Measurements from ENCODE around the gene GSTM1. TPM values are rescaled to one million over a fixed set of nuclear protein-coding genes. Genes with fewer than 3 reads are reported as not detected.
A peak's percentile ranks its signal among the peaks of the same experiment; 100 is the strongest.
"Not testable (repeated sequence)": the region's sequence is repeated elsewhere in the genome, so short reads cannot be mapped to it uniquely, and the experiment has no call there.

The GSTM1 gene
- total RNA-seq, 1 donor from 2014 or later = 112 TPM

DNA sequence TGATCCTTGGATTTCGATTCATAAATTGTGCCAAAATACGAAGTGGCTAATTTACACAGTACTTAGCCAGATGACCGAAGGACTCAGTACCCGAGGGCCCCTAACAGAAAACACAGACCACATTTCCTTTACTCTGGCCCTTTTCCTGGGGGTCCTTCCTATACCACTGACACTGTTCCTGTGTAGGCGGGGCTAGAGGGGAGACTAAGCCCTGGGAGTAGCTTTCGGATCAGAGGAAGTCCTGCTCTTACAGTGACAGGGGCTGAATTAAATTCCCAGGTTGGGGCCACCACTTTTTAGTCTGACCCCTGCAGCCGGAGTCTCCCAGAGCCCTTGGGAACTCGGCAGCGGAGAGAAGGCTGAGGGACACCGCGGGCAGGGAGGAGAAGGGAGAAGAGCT is 508 bp upstream of the GSTM1 start:
- DNase-seq (ENCODE audit: low spot score); H3K27me3 Mint-ChIP-seq (ENCODE audit: low read depth); H3K9me3 Mint-ChIP-seq: not testable (repeated sequence)
- Mint-ChIP-seq H3K4me1 (ENCODE audit: low read depth) (peaks cover 11% of the 10 kb centered on the region), H3K4me3 (ENCODE audit: low read depth) (peak overlapping the region; percentile 86), H3K27ac (peak overlapping the region; percentile 94), H3K36me3 (ENCODE audit: low read depth) (peaks cover 29% of the 10 kb centered on the region)
- intact Hi-C loops (cut with micrococcal nuclease) = loop anchor here (2.0 kb wide), 3 partner anchors 44 to 138 kb away; partner anchors contain the start of genes GNAI3 and GSTM3

DNA sequence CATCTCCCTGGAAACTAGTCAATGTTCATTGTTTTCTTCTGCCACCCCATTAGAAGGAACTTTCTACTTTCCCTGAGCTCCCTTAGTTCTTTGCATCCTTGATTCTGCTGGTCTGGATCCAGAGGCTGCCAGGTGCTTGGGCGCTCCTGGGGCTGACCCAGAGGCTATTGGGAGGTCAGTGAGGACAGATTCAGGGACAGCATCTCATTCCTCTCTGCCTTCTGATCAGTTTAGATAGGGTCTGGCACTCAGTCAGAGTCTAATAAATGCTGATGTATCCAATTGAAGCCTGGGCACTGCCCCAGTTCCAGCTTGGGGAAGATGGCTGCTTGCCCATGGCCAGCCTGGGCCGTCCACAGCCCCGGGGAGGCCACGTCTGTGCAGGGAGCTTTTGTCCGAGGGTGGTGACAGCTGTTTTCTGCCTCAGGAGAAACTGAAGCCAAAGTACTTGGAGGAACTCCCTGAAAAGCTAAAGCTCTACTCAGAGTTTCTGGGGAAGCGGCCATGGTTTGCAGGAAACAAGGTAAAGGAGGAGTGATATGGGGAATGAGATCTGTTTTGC is 2.3 kb downstream of the GSTM1 start:
- H3K4me1 Mint-ChIP-seq (ENCODE audit: low read depth) = peaks cover 11% of the 10 kb centered on the region
- H3K4me3 Mint-ChIP-seq (ENCODE audit: low read depth) = peak overlapping the region; percentile 44
- H3K27me3 Mint-ChIP-seq (ENCODE audit: low read depth) = no peaks in the 10 kb centered on the region
- H3K9me3 Mint-ChIP-seq = peaks cover 3% of the 10 kb centered on the region
- H3K36me3 Mint-ChIP-seq (ENCODE audit: low read depth) = peaks cover 32% of the 10 kb centered on the region
- H3K27ac Mint-ChIP-seq = no peak overlapping the region
- DNase-seq (ENCODE audit: low spot score) = no peak
- intact Hi-C loops (cut with micrococcal nuclease) = no loop called here

DNA sequence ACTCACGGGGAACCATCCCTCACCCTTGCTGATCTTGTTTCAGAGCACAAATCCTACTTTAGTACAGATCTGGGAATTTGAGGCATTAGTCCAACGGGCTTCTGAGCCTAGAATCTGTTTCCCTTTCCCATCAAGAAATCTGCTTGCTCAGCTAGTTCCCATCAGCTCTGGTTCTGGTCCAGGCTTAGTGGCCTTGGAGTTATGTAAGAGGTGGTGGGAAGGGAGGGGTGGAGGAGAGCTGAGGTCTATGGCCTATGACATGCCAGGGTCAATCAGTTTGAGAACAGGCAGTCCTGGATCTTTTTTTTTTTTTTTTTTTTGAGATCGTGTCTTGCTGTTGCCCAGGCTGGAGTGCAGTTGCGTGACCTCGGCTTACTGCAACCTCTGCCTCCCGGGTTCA is 4.1 kb downstream of the GSTM1 start:
- intact Hi-C loops (cut with micrococcal nuclease) = no loop called here
- DNase-seq (ENCODE audit: low spot score) = no peak
- Mint-ChIP-seq H3K4me3 (ENCODE audit: low read depth) (no peak overlapping the region), H3K4me1 (ENCODE audit: low read depth) (peaks cover 11% of the 10 kb centered on the region), H3K27ac (no peak overlapping the region), H3K9me3 (no peaks in the 10 kb centered on the region), H3K36me3 (ENCODE audit: low read depth) (peaks cover 29% of the 10 kb centered on the region), H3K27me3 (ENCODE audit: low read depth) (no peaks in the 10 kb centered on the region)

DNA sequence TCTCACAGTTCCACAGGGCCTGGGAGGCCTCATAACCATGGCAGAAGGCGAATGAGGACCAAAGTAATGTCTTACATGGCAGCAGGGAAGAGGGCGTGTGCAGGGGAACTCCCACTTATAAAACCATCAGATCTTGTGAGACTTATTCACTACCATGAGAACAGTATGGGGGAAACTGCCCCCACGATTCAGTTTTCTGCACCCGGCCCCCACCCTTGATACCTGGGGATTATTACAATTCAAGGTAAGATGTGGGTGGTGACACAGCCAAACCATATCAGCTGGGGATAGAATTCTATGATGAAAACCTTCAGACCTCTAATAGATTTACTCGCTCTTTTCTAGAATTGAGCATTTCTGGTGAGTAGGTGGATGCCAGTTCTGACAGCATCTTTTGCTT is 6.8 kb downstream of the GSTM1 start:
- DNase-seq (ENCODE audit: low spot score); H3K27me3 Mint-ChIP-seq (ENCODE audit: low read depth); H3K4me3 Mint-ChIP-seq (ENCODE audit: low read depth); H3K4me1 Mint-ChIP-seq (ENCODE audit: low read depth); H3K27ac Mint-ChIP-seq; H3K9me3 Mint-ChIP-seq; intact Hi-C loops (cut with micrococcal nuclease): not testable (repeated sequence)
- H3K36me3 Mint-ChIP-seq (ENCODE audit: low read depth) = peaks cover 25% of the 10 kb centered on the region

DNA sequence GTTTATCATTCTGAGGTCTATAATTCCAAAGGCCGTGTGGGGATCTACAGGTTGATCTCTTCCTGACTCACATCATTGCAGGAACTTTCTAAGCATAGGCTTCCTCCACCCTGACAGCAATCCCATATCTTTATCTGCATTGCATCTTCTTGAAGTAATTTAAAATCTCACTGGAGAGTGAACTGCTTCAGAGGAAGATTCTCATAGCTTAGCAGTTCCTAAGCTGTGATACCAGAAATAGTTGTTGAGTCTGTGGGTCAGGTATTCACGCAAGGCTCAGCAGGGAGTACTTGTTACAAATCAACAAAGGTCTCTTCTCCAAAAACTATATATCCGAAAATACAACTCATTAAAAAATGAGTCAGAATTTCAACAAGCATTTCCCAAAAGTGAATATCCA is 7.5 kb downstream of the GSTM1 start:
- peaks cover 18% of the 10 kb centered on the region for H3K36me3 Mint-ChIP-seq (ENCODE audit: low read depth)
- intact Hi-C loops (cut with micrococcal nuclease); DNase-seq (ENCODE audit: low spot score); H3K27me3 Mint-ChIP-seq (ENCODE audit: low read depth); H3K9me3 Mint-ChIP-seq; H3K4me3 Mint-ChIP-seq (ENCODE audit: low read depth); H3K4me1 Mint-ChIP-seq (ENCODE audit: low read depth); H3K27ac Mint-ChIP-seq: not testable (repeated sequence)

DNA sequence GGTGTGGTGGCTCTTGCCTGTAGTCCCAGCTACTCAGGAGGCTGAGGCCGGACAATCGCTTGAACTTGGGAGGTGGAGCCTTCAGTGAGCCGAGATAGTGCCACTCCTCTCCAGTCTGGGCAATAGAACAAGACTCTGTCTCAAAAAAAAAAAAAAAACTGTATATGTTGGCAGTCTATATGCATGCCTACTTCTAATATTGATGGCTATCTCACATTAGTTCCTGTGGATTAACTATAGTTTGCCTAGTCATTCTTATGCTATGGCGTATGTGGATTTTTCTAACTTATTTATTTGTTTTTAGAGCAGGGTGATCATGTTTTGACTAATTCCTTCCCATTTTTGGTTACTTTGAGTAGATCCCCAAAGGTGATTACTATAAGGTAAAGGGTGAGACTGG is 9.4 kb downstream of the GSTM1 start:
- intact Hi-C loops (cut with micrococcal nuclease) = no loop called here
- Mint-ChIP-seq H3K27me3 (ENCODE audit: low read depth) (no peaks in the 10 kb centered on the region), H3K9me3 (no peaks in the 10 kb centered on the region), H3K27ac (no peak overlapping the region), H3K36me3 (ENCODE audit: low read depth) (peaks cover 7% of the 10 kb centered on the region), H3K4me3 (ENCODE audit: low read depth) (no peak overlapping the region), H3K4me1 (ENCODE audit: low read depth) (no peaks in the 10 kb centered on the region)
- DNase-seq (ENCODE audit: low spot score) = no peak

DNA sequence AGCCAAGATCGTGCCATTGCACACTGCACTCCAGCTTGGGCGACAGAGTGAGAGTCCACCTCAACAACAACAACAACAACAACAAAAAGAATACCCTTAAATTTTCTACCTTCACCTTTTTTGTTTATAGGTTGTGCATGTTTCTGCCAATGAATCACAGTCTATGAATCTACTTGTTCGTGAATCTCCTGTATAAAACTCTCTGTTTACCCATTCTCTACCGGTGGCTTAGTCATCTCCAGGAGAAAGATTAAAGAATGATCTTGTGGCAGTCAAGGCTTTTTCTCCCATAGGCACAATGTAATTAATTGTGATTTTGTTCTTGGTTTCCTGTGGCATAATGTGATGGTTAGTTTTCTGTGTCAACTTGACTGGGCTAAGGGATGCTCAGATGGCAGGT is 10.2 kb downstream of the GSTM1 start:
- H3K9me3 Mint-ChIP-seq; DNase-seq (ENCODE audit: low spot score); H3K36me3 Mint-ChIP-seq (ENCODE audit: low read depth); H3K27ac Mint-ChIP-seq; H3K4me1 Mint-ChIP-seq (ENCODE audit: low read depth); H3K4me3 Mint-ChIP-seq (ENCODE audit: low read depth); H3K27me3 Mint-ChIP-seq (ENCODE audit: low read depth); intact Hi-C loops (cut with micrococcal nuclease): not testable (repeated sequence)

DNA sequence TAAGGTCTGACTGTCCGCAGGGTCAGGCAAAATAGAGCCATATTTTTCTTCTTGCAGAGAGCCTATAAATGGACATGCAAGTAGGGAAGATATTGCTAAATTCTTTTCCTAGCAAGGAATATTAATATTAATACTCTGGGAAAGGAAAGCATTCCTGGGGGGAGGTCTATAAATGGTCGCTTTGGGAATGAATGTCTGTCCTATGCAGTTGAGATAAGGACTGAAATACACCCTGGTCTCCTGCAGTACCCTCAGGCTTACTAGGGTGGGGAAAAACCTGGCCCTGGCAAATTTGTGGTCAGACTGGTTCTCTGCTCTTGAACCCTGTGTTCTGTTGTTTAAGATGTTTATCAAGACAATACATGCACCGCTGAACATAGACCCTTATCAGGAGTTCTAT is 15.3 kb downstream of the GSTM1 start:
- H3K27ac Mint-ChIP-seq; H3K4me3 Mint-ChIP-seq (ENCODE audit: low read depth); H3K36me3 Mint-ChIP-seq (ENCODE audit: low read depth); H3K9me3 Mint-ChIP-seq; DNase-seq (ENCODE audit: low spot score); H3K4me1 Mint-ChIP-seq (ENCODE audit: low read depth); intact Hi-C loops (cut with micrococcal nuclease); H3K27me3 Mint-ChIP-seq (ENCODE audit: low read depth): not testable (repeated sequence)

DNA sequence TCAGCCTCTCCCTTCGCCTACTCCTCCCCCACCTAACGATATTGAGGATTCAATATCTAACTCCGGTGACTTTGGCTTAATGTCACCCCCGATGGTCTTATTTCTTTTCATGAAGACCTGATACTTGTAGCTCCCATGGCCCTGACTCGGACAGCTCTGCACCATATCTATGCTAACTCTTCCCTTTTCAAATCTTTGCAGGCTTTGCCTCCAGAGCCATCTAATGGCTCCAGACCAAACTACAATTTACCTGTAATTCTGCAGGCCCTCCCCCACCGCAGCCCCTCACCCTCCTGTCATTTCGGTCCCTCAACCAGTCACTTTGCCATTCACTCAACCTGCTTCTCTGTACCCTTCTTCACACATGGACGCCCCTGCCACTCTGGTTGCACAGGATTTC is 16.6 kb downstream of the GSTM1 start:
- H3K4me3 Mint-ChIP-seq (ENCODE audit: low read depth) = no peak overlapping the region
- H3K27ac Mint-ChIP-seq = no peak overlapping the region
- H3K36me3 Mint-ChIP-seq (ENCODE audit: low read depth) = peaks cover 6% of the 10 kb centered on the region
- H3K9me3 Mint-ChIP-seq = peaks cover 15% of the 10 kb centered on the region
- H3K4me1 Mint-ChIP-seq (ENCODE audit: low read depth) = no peaks in the 10 kb centered on the region
- H3K27me3 Mint-ChIP-seq (ENCODE audit: low read depth) = no peaks in the 10 kb centered on the region
- intact Hi-C loops (cut with micrococcal nuclease) = no loop called here
- no peak for DNase-seq (ENCODE audit: low spot score)

DNA sequence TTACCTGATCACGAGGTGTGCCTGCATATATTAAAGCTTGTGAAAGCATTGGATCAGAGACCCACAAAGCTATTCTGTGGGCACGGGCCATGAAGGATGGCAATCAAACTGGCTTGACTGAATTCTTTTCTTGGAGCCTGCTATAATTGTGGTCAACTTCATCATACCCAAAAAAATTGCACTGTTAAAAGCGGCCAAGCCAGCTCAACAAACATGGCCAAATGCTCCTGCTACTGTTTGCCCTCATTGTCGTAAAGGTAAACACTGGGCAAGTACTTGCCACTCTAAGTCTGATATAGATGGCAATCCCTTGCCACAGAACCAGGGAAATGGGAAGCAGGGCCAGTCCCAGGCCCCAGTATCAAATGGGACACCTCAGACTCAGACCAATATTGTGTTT is 17.8 kb downstream of the GSTM1 start:
- peaks cover 20% of the 10 kb centered on the region for H3K9me3 Mint-ChIP-seq
- H3K4me3 Mint-ChIP-seq (ENCODE audit: low read depth) = no peak overlapping the region
- intact Hi-C loops (cut with micrococcal nuclease) = no loop called here
- no peak for DNase-seq (ENCODE audit: low spot score)
- no peaks in the 10 kb centered on the region for H3K27me3 Mint-ChIP-seq (ENCODE audit: low read depth)
- H3K27ac Mint-ChIP-seq = no peak overlapping the region
- peaks cover 6% of the 10 kb centered on the region for H3K36me3 Mint-ChIP-seq (ENCODE audit: low read depth)
- H3K4me1 Mint-ChIP-seq (ENCODE audit: low read depth) = no peaks in the 10 kb centered on the region

DNA sequence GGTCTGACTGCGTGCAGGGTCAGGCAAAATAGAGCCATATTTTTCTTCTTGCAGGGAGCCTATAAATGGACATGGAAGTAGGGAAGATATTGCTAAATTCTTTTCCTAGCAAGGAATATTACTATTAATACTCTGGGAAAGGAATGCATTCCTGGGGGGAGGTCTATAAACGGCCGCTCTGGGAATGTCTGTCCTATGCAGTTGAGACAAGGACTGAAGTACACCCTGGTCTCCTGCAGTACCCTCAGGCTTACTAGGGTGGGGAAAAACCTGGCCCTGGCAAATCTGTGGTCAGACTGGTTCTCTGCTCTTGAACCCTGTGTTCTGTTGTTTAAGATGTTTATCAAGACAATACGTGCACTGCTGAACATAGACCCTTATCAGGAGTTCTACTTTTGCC is 21.3 kb downstream of the GSTM1 start:
- H3K27me3 Mint-ChIP-seq (ENCODE audit: low read depth); H3K27ac Mint-ChIP-seq; intact Hi-C loops (cut with micrococcal nuclease); H3K4me3 Mint-ChIP-seq (ENCODE audit: low read depth); DNase-seq (ENCODE audit: low spot score); H3K4me1 Mint-ChIP-seq (ENCODE audit: low read depth); H3K36me3 Mint-ChIP-seq (ENCODE audit: low read depth): not testable (repeated sequence)
- peaks cover 14% of the 10 kb centered on the region for H3K9me3 Mint-ChIP-seq

DNA sequence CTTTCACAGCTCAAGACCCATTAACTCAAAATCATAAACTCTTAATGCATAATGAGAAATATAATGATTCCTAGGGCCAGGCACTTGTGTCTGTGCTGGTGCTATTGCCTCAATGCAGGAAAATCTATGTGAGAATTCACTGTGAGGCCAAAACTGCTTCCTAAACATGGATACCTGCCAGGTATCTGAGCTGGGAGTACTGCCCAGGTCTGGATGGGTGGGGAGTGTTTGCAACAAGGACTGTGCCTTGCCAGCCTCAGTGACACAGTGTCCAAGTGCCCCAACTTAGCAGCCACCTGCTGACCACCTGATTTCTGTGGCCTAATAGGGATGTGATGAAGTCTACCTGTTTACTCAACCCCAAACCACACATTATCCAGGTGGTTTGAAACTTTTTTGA is 22.2 kb downstream of the GSTM1 start:
- intact Hi-C loops (cut with micrococcal nuclease); H3K36me3 Mint-ChIP-seq (ENCODE audit: low read depth); H3K4me3 Mint-ChIP-seq (ENCODE audit: low read depth); H3K27me3 Mint-ChIP-seq (ENCODE audit: low read depth); DNase-seq (ENCODE audit: low spot score); H3K27ac Mint-ChIP-seq; H3K4me1 Mint-ChIP-seq (ENCODE audit: low read depth): not testable (repeated sequence)
- H3K9me3 Mint-ChIP-seq = peaks cover 14% of the 10 kb centered on the region

DNA sequence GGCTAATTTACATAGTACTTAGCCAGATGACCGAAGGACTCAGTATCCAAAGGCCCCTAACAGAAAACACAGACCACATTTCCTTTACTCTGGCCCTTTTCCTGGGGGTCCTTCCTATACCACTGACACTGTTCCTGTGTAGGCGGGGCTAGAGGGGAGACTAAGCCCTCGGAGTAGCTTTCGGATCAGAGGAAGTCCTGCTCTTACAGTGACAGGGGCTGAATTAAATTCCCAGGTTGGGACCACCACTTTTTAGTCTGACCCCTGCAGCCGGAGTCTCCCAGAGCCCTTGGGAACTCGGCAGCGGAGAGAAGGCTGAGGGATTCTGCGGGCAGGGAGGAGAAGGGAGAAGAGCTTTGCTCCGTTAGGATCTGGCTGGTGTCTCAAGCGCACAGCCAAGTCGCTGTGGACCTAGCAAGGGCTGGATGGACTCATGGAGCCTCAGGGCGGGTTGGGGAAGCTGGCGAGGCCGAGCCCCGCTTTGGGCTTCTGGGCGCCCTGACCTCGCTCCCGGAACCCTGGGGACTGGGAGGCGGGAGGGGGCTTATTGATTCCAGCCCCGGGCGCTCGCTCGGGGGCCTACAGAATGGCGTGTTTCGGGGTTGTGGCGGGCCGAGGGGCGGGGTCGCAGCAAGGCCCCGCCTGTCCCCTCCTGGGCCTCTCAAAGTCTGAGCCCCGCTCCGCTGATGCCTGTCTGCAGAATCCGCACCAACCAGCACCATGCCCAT is 24.1 kb downstream of the GSTM1 start, which contains the start of gene GSTM5:
GSTM5 (plus strand) TSS at position 659 of the 728 bp plus-strand sequence; CDS start at position 721, 62 bp downstream.
- H3K4me1 Mint-ChIP-seq (ENCODE audit: low read depth); DNase-seq (ENCODE audit: low spot score); intact Hi-C loops (cut with micrococcal nuclease); H3K36me3 Mint-ChIP-seq (ENCODE audit: low read depth); H3K27me3 Mint-ChIP-seq (ENCODE audit: low read depth): not testable (repeated sequence)
- Mint-ChIP-seq H3K9me3 (peaks cover 14% of the 10 kb centered on the region), H3K27ac (peak within 1 kb of the TSS; percentile 91), H3K4me3 (ENCODE audit: low read depth) (peak within 1 kb of the TSS; percentile 78)
